Left lobe of liver (tissue), 2 donors: ENCODE measurements around the gene GPC1. TPM values are rescaled to one million over a fixed set of nuclear protein-coding genes. Genes with fewer than 3 reads are reported as not detected.

Experiments used
- ATAC-seq: fragments of 200-7000 bp; cut with Tn5 transposase; one replicate; pipeline ENCODE4 v1.9.1; 2020; ENCODE audit warnings: mild to moderate bottlenecking, moderate library complexity
- DNase-seq: peaks from one replicate; pipeline ENCODE4 v3.0.0-alpha.2; 2020; ENCODE audit warnings: low spot score
- total RNA-seq: library from RNA; stranded (reverse); gene quantifications from one replicate; pipeline ENCODE4 v1.2.1, GENCODE V29; 2021
- donor health status: DM: no; HTN: no; CAD: no; lungs with moderate emphysema.
- donor health status: DM: no; HTN: yes; CAD: no.

Gene GPC1
- total RNA-seq, 1 donor from 2014 or later: 29.4 TPM

- DNase-seq (no peak), ATAC-seq (no peak)
Observed at GRCh38 chr2:240428245-240428644, 7.2 kb upstream of the GPC1 start.

GRCh38 chr2:240429341-240429871, 6.1 kb upstream of the GPC1 start:
- DNase-seq (peak; percentile 41), ATAC-seq (no peak)

- DNase-seq (peak; percentile 38), ATAC-seq (no peak)
Observed at GRCh38 chr2:240429872-240430491, 5.5 kb upstream of the GPC1 start.

DNA sequence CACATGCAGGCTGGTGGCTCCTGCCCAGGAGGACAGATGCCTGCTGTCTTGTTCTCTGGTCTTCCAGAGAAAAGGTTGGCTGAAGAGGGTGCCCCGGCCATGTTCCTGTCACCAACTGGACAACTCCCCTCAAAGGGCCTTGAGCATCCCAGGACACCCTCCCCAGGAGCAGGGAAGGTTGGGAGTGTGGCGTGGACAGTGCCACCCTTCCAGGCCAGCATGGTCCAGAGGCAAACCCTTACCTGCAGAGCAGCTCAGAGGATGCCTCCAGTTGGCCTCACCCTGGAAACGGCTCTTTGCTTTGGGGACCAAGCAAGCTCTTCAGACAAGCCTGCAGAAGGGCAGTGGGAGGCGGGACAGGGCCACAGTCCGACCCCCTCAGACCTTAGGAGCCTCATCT, 4.9 kb upstream of the GPC1 start:
- DNase-seq (no peak), ATAC-seq (no peak)

- DNase-seq (peak; percentile 33), ATAC-seq (no peak)
Observed at GRCh38 chr2:240431271-240431660, 4.2 kb upstream of the GPC1 start.

DNA sequence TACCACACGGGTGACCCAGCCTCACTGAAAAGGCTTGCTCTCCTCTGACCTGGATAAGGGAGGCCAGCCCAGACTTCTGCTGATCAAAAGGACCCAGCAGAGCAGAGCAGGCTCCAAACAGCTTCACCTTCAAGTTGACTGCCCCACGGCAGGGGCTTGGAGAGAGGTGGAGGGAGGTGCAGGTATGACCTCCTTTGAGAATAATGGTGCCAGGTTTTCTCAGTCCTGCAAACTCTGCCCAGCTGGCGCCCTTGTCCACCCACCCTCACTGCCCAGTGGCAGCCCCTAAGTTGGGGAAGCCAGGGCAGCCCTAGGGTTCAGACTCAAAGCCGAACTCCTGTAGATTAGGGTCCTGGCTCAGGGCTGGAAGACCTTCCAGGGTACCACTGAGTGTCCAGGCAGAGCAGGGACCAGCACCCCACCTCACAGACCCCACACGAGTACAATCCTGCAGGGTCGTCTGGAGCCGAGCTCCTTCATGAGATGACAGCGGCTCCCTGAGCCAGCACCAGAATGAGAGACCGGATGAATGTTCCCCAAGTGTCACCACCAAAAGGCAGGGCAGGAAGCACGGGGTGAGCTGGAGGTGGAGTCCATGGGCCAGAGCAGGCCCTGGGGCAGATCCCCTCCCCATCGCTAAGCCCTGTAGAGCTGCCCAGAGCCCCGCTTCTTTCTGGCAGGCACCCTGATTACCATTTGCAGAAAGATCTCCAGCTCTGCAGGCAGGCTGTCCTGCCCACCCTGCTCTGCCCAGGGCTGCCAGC, 3.6 kb upstream of the GPC1 start:
- ATAC-seq (no peak), DNase-seq (peak; percentile 35)

GRCh38 chr2:240432430-240432819, 3.0 kb upstream of the GPC1 start:
- ATAC-seq (no peak), DNase-seq (no peak)

DNA sequence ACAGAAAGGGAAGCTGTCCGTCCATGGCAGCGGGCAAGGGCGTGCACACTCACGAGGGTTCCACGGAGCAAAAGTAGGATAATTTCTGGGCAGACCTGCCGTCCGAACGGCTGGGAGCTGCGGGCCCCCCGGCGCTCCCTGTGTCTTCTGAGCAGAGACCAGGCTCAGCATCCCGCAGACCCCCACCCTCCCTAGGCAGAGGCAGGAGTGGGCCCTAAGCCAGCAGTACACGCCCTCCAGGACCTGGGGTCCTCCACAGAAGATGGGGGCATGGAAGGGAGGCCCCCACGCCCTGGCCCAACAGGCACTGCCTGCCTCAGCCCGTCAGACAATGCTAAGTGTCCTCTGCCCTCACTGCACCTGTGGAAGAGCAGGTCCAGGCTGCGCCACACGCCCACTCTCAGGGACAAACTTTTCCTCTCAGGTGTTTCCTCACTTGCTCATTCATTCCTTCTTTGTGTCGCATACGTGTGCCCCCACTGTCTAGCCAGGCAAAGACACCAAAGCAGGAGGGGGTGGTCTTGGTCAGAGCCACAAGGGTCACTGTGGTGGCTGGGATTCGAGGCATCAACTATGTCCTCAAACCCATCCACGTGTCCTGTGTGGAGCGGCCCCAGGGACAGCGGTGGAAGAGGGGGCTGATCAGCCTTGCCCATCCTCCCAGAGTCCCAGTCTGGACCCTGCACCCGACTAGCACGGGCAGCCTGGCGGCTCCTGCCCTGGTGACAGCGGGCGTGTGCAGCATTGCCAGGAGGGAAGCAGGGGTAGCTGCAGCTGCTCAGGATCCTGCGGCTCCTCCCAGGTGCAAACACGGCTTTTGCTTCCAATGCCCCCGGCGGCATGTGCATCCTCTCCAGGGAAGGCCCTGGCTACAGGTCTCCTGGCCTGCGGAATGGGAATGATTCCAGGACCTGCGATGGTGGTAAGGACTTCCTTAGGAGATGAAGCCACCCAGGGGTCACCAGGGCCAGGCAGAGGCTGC, 2.4 kb upstream of the GPC1 start:
- DNase-seq: peak; percentile 41
- no peak for ATAC-seq

DNA sequence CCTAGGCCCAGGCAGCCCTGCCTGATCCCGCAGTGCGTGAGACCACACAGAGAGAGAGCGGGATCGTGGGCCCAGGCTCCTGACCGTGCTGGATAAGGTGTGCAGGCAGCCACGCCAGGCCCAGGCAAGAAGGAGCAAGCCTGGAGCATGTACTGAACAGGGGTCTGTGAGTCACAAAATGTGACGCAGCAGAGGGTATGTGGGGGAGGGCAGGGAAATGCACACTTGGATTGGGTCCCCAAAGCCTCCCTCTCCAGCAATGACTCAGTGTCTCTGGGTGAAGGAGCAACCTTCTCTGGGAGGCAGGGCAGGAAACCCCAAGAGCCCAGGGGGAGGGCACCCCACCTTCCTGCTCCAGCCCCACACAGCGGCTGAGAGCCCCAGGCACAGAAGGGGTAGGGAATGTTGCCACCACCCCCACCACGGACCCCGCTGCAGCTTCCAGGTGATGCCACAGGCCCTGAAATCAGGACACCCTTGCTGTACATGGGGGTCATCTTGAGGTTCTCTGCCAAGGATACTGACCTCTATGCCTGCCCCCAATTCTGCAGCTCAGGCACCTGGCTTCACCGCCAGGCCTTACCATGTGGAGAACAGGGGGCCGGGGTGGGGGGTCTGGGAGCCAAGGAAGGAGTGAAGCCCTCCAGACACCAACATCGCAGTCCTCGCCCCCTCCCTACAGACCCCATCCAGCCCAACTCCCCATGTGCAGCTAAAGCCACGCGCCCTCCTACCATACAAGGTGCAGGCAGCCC, 1.3 kb upstream of the GPC1 start:
- ATAC-seq (no peak), DNase-seq (no peak)

DNA sequence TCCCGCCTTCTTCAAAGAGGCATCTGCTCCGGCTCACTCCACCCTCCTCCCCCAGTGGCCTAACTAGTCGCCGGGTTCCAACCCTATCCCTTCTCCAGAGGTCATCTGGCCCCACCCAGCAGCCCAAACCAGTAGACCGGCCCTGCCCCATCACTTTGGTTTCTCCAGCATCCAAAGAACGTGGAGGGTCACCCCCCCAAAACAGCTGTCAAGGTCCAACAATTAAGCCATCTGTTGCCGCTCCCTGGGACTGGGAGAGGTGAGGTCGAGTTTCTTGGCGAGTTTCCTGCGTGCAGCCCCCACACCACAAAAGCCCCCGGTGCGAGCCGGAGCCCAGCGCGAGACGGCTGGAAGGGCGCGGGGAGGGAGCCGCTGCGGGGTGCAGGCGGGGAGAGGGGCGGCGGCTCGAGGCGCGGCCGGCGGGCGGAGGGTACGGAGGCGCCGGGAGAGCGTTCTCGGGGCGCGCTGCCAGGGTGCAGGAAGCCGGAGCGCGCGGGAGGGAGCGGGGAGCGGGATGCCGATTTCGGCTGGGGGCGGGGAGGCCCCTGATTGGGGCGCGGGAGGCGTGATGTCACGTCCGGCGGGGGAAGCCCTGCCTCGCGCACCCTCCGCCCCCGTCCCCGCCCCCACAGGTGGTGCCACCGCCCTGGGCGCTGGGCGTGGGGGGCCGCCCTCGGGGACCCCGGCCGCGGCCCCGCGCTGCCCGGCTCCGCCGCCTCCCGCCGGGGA, 571 bp upstream of the GPC1 start:
- ATAC-seq (peak; percentile 83), DNase-seq (peak; percentile 95)

GRCh38 chr2:240435948-240436682, 652 bp downstream of the GPC1 start:
- DNase-seq: no peak
- ATAC-seq: peak; percentile 0

GRCh38 chr2:240436683-240437550, 1.5 kb downstream of the GPC1 start:
- DNase-seq (no peak), ATAC-seq (no peak)

DNA sequence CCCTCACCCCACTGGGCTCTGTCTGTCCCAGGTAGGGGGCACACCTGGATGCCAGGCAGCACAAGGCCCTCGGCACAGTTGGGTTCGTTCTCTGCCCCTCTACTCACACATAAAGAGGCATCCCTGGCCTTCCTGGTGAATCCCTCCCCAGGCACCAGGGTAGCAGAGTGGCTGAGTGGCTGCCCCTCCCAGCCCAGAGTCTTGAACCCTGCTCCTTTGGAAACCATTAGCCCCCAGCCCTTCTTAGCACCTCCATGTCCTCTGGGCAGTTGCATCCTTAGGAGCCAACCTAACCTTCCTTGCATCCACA, 2.0 kb downstream of the GPC1 start:
- DNase-seq (no peak), ATAC-seq (no peak)

GRCh38 chr2:240437861-240438809, 2.7 kb downstream of the GPC1 start:
- peak; percentile 79 for DNase-seq
- peak; percentile 67 for ATAC-seq

GRCh38 chr2:240438810-240439697, 3.6 kb downstream of the GPC1 start:
- no peak for DNase-seq
- no peak for ATAC-seq

DNA sequence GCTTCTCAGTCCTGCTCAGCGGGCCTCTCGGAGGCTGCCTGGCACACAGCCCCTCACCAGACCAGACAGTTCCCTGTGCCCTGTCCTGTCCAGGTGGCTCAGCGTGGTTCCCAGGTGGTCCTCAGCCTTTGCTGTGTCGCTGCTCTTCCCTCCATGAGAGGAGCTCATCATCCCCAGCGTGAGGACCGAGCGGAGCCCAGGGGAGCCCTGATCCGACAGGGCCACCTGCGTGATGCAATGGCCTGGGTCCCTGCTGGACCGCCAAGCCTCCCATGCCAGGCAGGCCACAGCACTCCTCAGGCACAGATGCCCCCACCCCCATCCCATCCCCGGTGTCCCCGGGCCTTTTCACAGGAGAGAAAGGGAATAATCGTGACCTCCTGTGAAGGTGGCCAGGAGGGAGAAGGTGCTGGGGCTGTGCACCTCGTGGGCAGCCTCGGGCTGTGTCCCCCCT, 4.3 kb downstream of the GPC1 start:
- DNase-seq: no peak

More for the DNA sequence above, 4.3 kb downstream of the GPC1 start:
- no peak for ATAC-seq
